HepG2 (cell line): ENCODE results near the gene VRK2. TPM values are rescaled to one million over a fixed set of nuclear protein-coding genes. Genes with fewer than 3 reads are reported as not detected.

Experiments
- ATAC-seq: fragments of 200-7000 bp; cut with Tn5 transposase; 3 replicates; pipeline ENCODE4 v1.9.1; 2020; ENCODE audit warnings: mild to moderate bottlenecking, moderate library complexity
- BruUV-seq: library from RNA; stranded (reverse); fragments of 400-500 nt; replicated peaks from 2 replicates; lab custom pipeline; 2021; lab: Mats Ljungman, UMichigan
- CTCF ChIA-PET: fragments of 300-600 bp; formaldehyde crosslinking; extraction: SDS; loops from one replicate; lab custom pipeline; 2021; ENCODE audit warnings: low total read pairs, inconsistent platforms, low intra/inter-chr PET ratio; lab: Yijun Ruan, JAX
- POLR2A ChIA-PET: fragments of 350-600 bp; sonication (Branson Sonifier 250); formaldehyde crosslinking; loops from one replicate; lab custom pipeline; 2020; ENCODE audit warnings: antibody characterized with exemption, inconsistent platforms; lab: Yijun Ruan, JAX
- DNase-seq: peaks from one replicate; pipeline ENCODE4 v3.0.0-alpha.2; 2015; ENCODE audit warnings: low spot score
- FAIRE-seq: peaks from 3 replicates; lab custom pipeline; 2011; peaks lifted over from hg19 to GRCh38; lab: Jason Lieb, UNC
- H2AFZ ChIP-seq: one replicate; pipeline ENCODE4 v1.6.1; 2011; ENCODE audit warnings: low read length, inconsistent platforms
- H3K27ac ChIP-seq: fragments of 300-600 bp; 3 replicates; pipeline ENCODE4 v1.8.0; 2011; ENCODE audit warnings: mixed run types, mild to moderate bottlenecking, mixed read lengths, low read length, inconsistent platforms; ENCODE audit not compliant: insufficient read depth; ENCODE audit errors: extremely low read length
- H3K27me3 ChIP-seq, 2 experiments: fragments of 200-600 bp in 1 of 2; 2 replicates in 1 of 2; 3 replicates in 1 of 2; pipeline versions ENCODE4 v1.6.0 to v1.8.0; 2011; ENCODE audit warnings: low read length in 2 of 2, mild to moderate bottlenecking in 2 of 2, moderate library complexity in 2 of 2, inconsistent platforms in 1 of 2; ENCODE audit not compliant: insufficient read depth in 2 of 2, control insufficient read depth in 1 of 2
- H3K36me3 ChIP-seq, 2 experiments: fragments of 200-600 bp in 1 of 2; replicated peaks in 1 of 2; 2 replicates in 1 of 2; 3 replicates in 1 of 2; pipeline versions ENCODE4 v1.5.1 to v1.8.0; 2011; ENCODE audit warnings: low read length in 2 of 2, inconsistent platforms in 1 of 2; ENCODE audit not compliant: insufficient read depth in 2 of 2, control insufficient read depth in 1 of 2
- H3K4me1 ChIP-seq: 2 replicates; pipeline ENCODE4 v1.5.1; 2012; ENCODE audit warnings: low read length, inconsistent platforms; ENCODE audit not compliant: insufficient read depth
- H3K4me2 ChIP-seq: 2 replicates; pipeline ENCODE4 v1.6.0; 2011; ENCODE audit warnings: low read depth, low read length, inconsistent platforms
- H3K4me3 ChIP-seq, 3 experiments: fragments of 200-600 bp in 1 of 3; sonication (generic), shearing (Covaris generic) in 1 of 3; replicated peaks in 1 of 3; 2 replicates each; pipeline ENCODE4 v1.5.1; 2011 to 2016; ENCODE audit warnings: low read length in 3 of 3, inconsistent platforms in 2 of 3, low read depth in 2 of 3, mild to moderate bottlenecking in 2 of 3, control low read depth in 1 of 3, mixed read lengths in 1 of 3; ENCODE audit not compliant: insufficient read depth in 1 of 3
- H3K79me2 ChIP-seq: one replicate; pipeline ENCODE4 v1.6.1; 2011; ENCODE audit warnings: low read length, inconsistent platforms; ENCODE audit not compliant: insufficient read depth
- H3K9ac ChIP-seq: 2 replicates; pipeline ENCODE4 v1.6.0; 2011; ENCODE audit warnings: mild to moderate bottlenecking, low read depth, low read length, inconsistent platforms; ENCODE audit not compliant: insufficient read depth
- H3K9me3 ChIP-seq: 2 replicates; pipeline ENCODE4 v1.5.1; 2012; ENCODE audit warnings: mild to moderate bottlenecking, low read length
- H4K20me1 ChIP-seq: 2 replicates; pipeline ENCODE4 v1.6.0; 2011; ENCODE audit warnings: inconsistent platforms, mild to moderate bottlenecking, low read length, moderate library complexity; ENCODE audit not compliant: insufficient read depth
- ARID2 ChIP-seq: sonication (generic); formaldehyde crosslinking; IDR thresholded peaks from 2 replicates; pipeline ENCODE4 v1.8.1; 2022; ENCODE audit warnings: mild to moderate bottlenecking, missing genetic modification reagents, borderline replicate concordance
- ERF ChIP-seq: IDR thresholded peaks from 2 replicates; pipeline ENCODE4 v1.6.1; 2018; ENCODE audit warnings: missing biosample characterization, missing genetic modification reagents
- FOXM1 ChIP-seq: sonication (generic); formaldehyde crosslinking; IDR thresholded peaks from 2 replicates; pipeline ENCODE4 v1.5.0; 2020; ENCODE audit warnings: missing genetic modification reagents
- GATA4 ChIP-seq: sonication (generic); IDR thresholded peaks from 2 replicates; pipeline ENCODE4 v1.6.1; 2016; ENCODE audit warnings: antibody characterized with exemption, low read depth, borderline replicate concordance
- HHEX ChIP-seq: IDR thresholded peaks from 2 replicates; pipeline ENCODE4 v1.6.1; 2016; ENCODE audit warnings: control low read depth
- KAT8 ChIP-seq: IDR thresholded peaks from 2 replicates; pipeline ENCODE4 v1.6.1; 2016; ENCODE audit warnings: missing genetic modification reagents, missing compliant biosample characterization
- MXD4 ChIP-seq: IDR thresholded peaks from 2 replicates; pipeline ENCODE4 v1.6.1; 2016; ENCODE audit warnings: mild to moderate bottlenecking, missing biosample characterization, missing genetic modification reagents
- PAF1 ChIP-seq: IDR thresholded peaks from 2 replicates; pipeline ENCODE4 v1.6.1; 2016; ENCODE audit warnings: missing genetic modification reagents, missing compliant biosample characterization
- PHF21A ChIP-seq: sonication (generic); formaldehyde crosslinking; IDR thresholded peaks from 2 replicates; pipeline ENCODE4 v1.5.0; 2020; ENCODE audit warnings: mild to moderate bottlenecking, missing genetic modification reagents
- RFXANK ChIP-seq: IDR thresholded peaks from 2 replicates; pipeline ENCODE4 v1.6.1; 2016
- RNF219 ChIP-seq: sonication (generic); formaldehyde crosslinking; IDR thresholded peaks from 2 replicates; pipeline ENCODE4 v1.5.0; 2020; ENCODE audit warnings: mild to moderate bottlenecking, missing genetic modification reagents
- SAP130 ChIP-seq: IDR thresholded peaks from 2 replicates; pipeline ENCODE4 v1.6.1; 2016; ENCODE audit warnings: low read depth
- SNAI1 ChIP-seq: sonication (generic); formaldehyde crosslinking; IDR thresholded peaks from 2 replicates; pipeline ENCODE4 v1.5.0; 2020; ENCODE audit warnings: mild to moderate bottlenecking, missing genetic modification reagents, borderline replicate concordance
- SSRP1 ChIP-seq: IDR thresholded peaks from 2 replicates; pipeline ENCODE4 v1.6.1; 2016; ENCODE audit warnings: control low read depth
- ZKSCAN8 ChIP-seq: IDR thresholded peaks from 2 replicates; pipeline ENCODE4 v1.6.1; 2016; ENCODE audit warnings: borderline replicate concordance, missing genetic modification reagents, missing compliant biosample characterization
- ZNF101 ChIP-seq: sonication (generic); formaldehyde crosslinking; IDR thresholded peaks from 2 replicates; pipeline ENCODE4 v1.4.0; 2020; ENCODE audit warnings: mild to moderate bottlenecking, low read depth, missing genetic modification reagents, borderline replicate concordance
- ZNF33B ChIP-seq: sonication (generic); formaldehyde crosslinking; IDR thresholded peaks from 2 replicates; pipeline ENCODE4 v1.5.1; 2020; ENCODE audit warnings: mild to moderate bottlenecking, missing genetic modification reagents
- ZNF562 ChIP-seq: sonication (generic); formaldehyde crosslinking; IDR thresholded peaks from 2 replicates; pipeline ENCODE4 v1.8.0; 2022; ENCODE audit warnings: missing genetic modification reagents, borderline replicate concordance
- ZNF569 ChIP-seq: sonication (generic); formaldehyde crosslinking; IDR thresholded peaks from 2 replicates; pipeline ENCODE4 v1.5.0; 2020; ENCODE audit warnings: mild to moderate bottlenecking, missing genetic modification reagents, moderate library complexity, borderline replicate concordance
- ZNF639 ChIP-seq: conservative IDR thresholded peaks from 2 replicates; pipeline ENCODE4 v1.6.1; 2018; ENCODE audit warnings: missing genetic modification reagents
- ZNF670 ChIP-seq: sonication (generic); formaldehyde crosslinking; IDR thresholded peaks from 2 replicates; pipeline ENCODE4 v1.8.0; 2022; ENCODE audit warnings: mild to moderate bottlenecking, missing genetic modification reagents, borderline replicate concordance
- ZNF724P ChIP-seq: sonication (generic); formaldehyde crosslinking; IDR thresholded peaks from 2 replicates; pipeline ENCODE4 v1.8.0; 2022; ENCODE audit warnings: missing genetic modification reagents, borderline replicate concordance
- ZNF761 ChIP-seq: sonication (generic); formaldehyde crosslinking; conservative IDR thresholded peaks from 2 replicates; pipeline ENCODE4 v1.4.0; 2020; ENCODE audit warnings: mild to moderate bottlenecking, missing genetic modification reagents
- ZNF766 ChIP-seq: sonication (generic); formaldehyde crosslinking; IDR thresholded peaks from 2 replicates; pipeline ENCODE4 v1.5.0; 2020; ENCODE audit warnings: missing genetic modification reagents, borderline replicate concordance
- ZNF776 ChIP-seq: sonication (generic); formaldehyde crosslinking; IDR thresholded peaks from 2 replicates; pipeline ENCODE4 v1.4.0; 2020; ENCODE audit warnings: mild to moderate bottlenecking, missing genetic modification reagents
- ZNF841 ChIP-seq: sonication (generic); formaldehyde crosslinking; IDR thresholded peaks from 2 replicates; pipeline ENCODE4 v1.8.1; 2023; ENCODE audit warnings: missing genetic modification reagents, borderline replicate concordance
- WGBS: methylation state at CpG from one replicate; pipeline ENCODE4 v1.1.6; 2017; ENCODE audit warnings: low lambda C conversion rate; 5-methylcytosine and 5-hydroxymethylcytosine counted together
- in situ Hi-C: cut with HindIII; loops from 2 replicates; pipeline ENCODE4 v1.10.0; 2017; ENCODE audit warnings: low pct_unique_long_range_greater_than_20kb; ENCODE audit not compliant: extremely low pct_ligation_motif_present
- intact Hi-C: fragments of 100-400 bp; cut with micrococcal nuclease; formaldehyde crosslinking; loops from one replicate; pipeline ENCODE4 v1.10.0; 2022; ENCODE audit not compliant: unreplicated experiment
- polyA plus RNA-seq, 8 experiments: library from polyadenylated mRNA; depleted of rRNA in 3 of 8; stranded (reverse) in 7 of 8; unstranded in 1 of 8; fragments of >200 nt; fragmentation: Illumina TruSeq in 4 of 8; extraction: Trizol in 4 of 8; gene quantifications; 2 replicates each; pipeline versions ENCODE4 v1.2.1 to v1.2.3, GENCODE V29; 2011 to 2016; ENCODE audit warnings: low read depth in 4 of 8, missing spikeins in 1 of 8, mixed read lengths in 1 of 8; ENCODE audit not compliant: insufficient read depth in 1 of 8
- total RNA-seq, 5 experiments: library from RNA; depleted of rRNA; stranded (reverse); fragments of >200 nt; fragmentation: Illumina TruSeq; extraction: Trizol; gene quantifications; 2 replicates each; pipeline ENCODE4 v1.2.3, GENCODE V29; 2016; ENCODE audit warnings: low read depth in 1 of 5

Gene VRK2
- total and polyA plus RNA-seq, 2 of the 13 experiments (the other 11 are each of a cell fraction or from before 2014, with no cell fraction given): 13.3 to 29.1 TPM

GRCh38 chr2:58046335-58046584, 346 bp upstream of the VRK2 start:
- peak overlapping the region; percentile 96 for H2AFZ ChIP-seq
- H3K4me2 ChIP-seq: peak overlapping the region; percentile 76
- H3K4me3 ChIP-seq: peak overlapping the region; percentile 59 to 76 (median 65)
- ATAC-seq: no peak
- H3K27ac ChIP-seq: peak overlapping the region; percentile 92
- 3% methylated on average over 12 of the region's 14 CpGs for WGBS
- H3K4me1 ChIP-seq: peaks cover 53% of the 10 kb centered on the region
- H4K20me1 ChIP-seq: no peaks in the 10 kb centered on the region
- H3K79me2 ChIP-seq: peaks cover 16% of the 10 kb centered on the region
- H3K36me3 ChIP-seq: no peaks in the 10 kb centered on the region; a peak in 1 of 5 replicates
- ChIA-PET CTCF (no interaction called here), POLR2A (interaction anchor here (0.7 to 1.6 kb wide), 9 partner anchors 8 to 195 kb away, joined by 3 to 6 read pairs (median 5); partner anchors contain the start of gene FANCL)
- no peak for DNase-seq
- in situ Hi-C loops (loop anchor here (10.0 kb wide), 1 partner anchor 189 kb away; no protein-coding TSS in a partner anchor), intact Hi-C loops (loop anchor here (2.0 to 5.0 kb wide), 4 partner anchors 139 to 401 kb away; partner anchors contain the start of gene FANCL)
- no peak for FAIRE-seq
- no TSS peak for BruUV-seq
- no peaks in the 10 kb centered on the region; a peak in 1 of 5 replicates for H3K27me3 ChIP-seq
- H3K9me3 ChIP-seq: no peaks in the 10 kb centered on the region
- H3K9ac ChIP-seq: peak overlapping the region; percentile 78
- TF ChIP-seq ERF (CRISPR knock-in tag): no peak
- 0 out of 2 replicates have a peak, but pooled peaks have one; percentile 37 for TF ChIP-seq HHEX
- no peak for TF ChIP-seq SAP130 (CRISPR knock-in tag)
- TF ChIP-seq ZNF776: no peak
- TF ChIP-seq ZNF639 (CRISPR knock-in tag): peak; percentile 11; the same call in 1 of the 2 replicates
- TF ChIP-seq RFXANK (CRISPR knock-in tag): no peak
- TF ChIP-seq ZNF766 (CRISPR knock-in tag): no peak
- TF ChIP-seq ZNF569 (CRISPR knock-in tag): 0 out of 2 replicates have a peak, but pooled peaks have one; percentile 7
- no peak for TF ChIP-seq FOXM1 (CRISPR knock-in tag)
- no peak; the same call in 1 of the 2 replicates for TF ChIP-seq RNF219 (CRISPR knock-in tag)
- TF ChIP-seq ZNF724P: no peak
- TF ChIP-seq SNAI1 (CRISPR knock-in tag): no peak
- 0 out of 2 replicates have a peak, but pooled peaks have one; percentile 31 for TF ChIP-seq ZNF562 (CRISPR knock-in tag)
- no peak for TF ChIP-seq ARID2 (CRISPR knock-in tag)
- no peak for TF ChIP-seq MXD4 (CRISPR knock-in tag)
- TF ChIP-seq ZNF841 (CRISPR knock-in tag): no peak
- TF ChIP-seq PHF21A: no peak
- no peak for TF ChIP-seq ZNF101 (CRISPR knock-in tag)
- 0 out of 2 replicates have a peak, but pooled peaks have one; percentile 6 for TF ChIP-seq ZNF670
- TF ChIP-seq ZNF761 (CRISPR knock-in tag): no peak
- TF ChIP-seq SSRP1: peak; percentile 14; the same call in 1 of the 2 replicates
- TF ChIP-seq GATA4: no peak
- TF ChIP-seq PAF1: no peak
- TF ChIP-seq KAT8 (CRISPR knock-in tag): no peak
- TF ChIP-seq ZKSCAN8 (CRISPR knock-in tag): no peak
- TF ChIP-seq ZNF33B (CRISPR knock-in tag): no peak
